CD4-positive, alpha-beta T cell treated with Interleukin-15 for 1 hour (primary cell): Measurements from ENCODE around the gene ZBP1.

ENCODE experiments used
- DNase-seq: peaks from one replicate; pipeline ENCODE4 v3.0.0-alpha.2; 2020

The ZBP1 gene

GRCh38 chr20:57616143-57616951, 3.9 kb downstream of the ZBP1 start:
- no peak for DNase-seq

GRCh38 chr20:57615445-57615811, 4.8 kb downstream of the ZBP1 start:
- no peak for DNase-seq

- no peak for DNase-seq
Observed at GRCh38 chr20:57614490-57615444, 5.5 kb downstream of the ZBP1 start.

- DNase-seq, result no peak
Observed at GRCh38 chr20:57613481-57613921, 6.7 kb downstream of the ZBP1 start.

GRCh38 chr20:57612916-57613315, 7.3 kb downstream of the ZBP1 start:
- no peak for DNase-seq

GRCh38 chr20:57612436-57612835, 7.8 kb downstream of the ZBP1 start:
- DNase-seq, result no peak

GRCh38 chr20:57611586-57612311, 8.5 kb downstream of the ZBP1 start:
- no peak for DNase-seq

GRCh38 chr20:57610261-57610952, 9.8 kb downstream of the ZBP1 start:
- no peak for DNase-seq

- no peak for DNase-seq
Observed at GRCh38 chr20:57609842-57610167, 10.4 kb downstream of the ZBP1 start.

- no peak for DNase-seq
Observed at GRCh38 chr20:57609086-57609841, 11.0 kb downstream of the ZBP1 start.

- DNase-seq, result no peak
Observed at GRCh38 chr20:57608516-57608915, 11.7 kb downstream of the ZBP1 start.

GRCh38 chr20:57605878-57606277, 14.3 kb downstream of the ZBP1 start:
- DNase-seq, result no peak

GRCh38 chr20:57605045-57605444, 15.2 kb downstream of the ZBP1 start:
- DNase-seq, result no peak

GRCh38 chr20:57603120-57603519, 17.1 kb downstream of the ZBP1 start:
- DNase-seq, result no peak

- no peak for DNase-seq
Observed at GRCh38 chr20:57601737-57602136, 18.5 kb downstream of the ZBP1 start.

GRCh38 chr20:57601211-57601570, 19.0 kb downstream of the ZBP1 start:
- no peak for DNase-seq

GRCh38 chr20:57600320-57601210, 19.7 kb downstream of the ZBP1 start:
- no peak for DNase-seq

GRCh38 chr20:57598491-57598890, 21.7 kb downstream of the ZBP1 start:
- no peak for DNase-seq

GRCh38 chr20:57598060-57598459, 22.2 kb downstream of the ZBP1 start:
- no peak for DNase-seq

- DNase-seq, result peak; percentile 72
Observed at GRCh38 chr20:57596998-57597939, 23.0 kb downstream of the ZBP1 start.
